H1 (cell line): ENCODE results near the gene OR52E2.

Experiments
- CHD2 ChIP-seq: IDR thresholded peaks from 2 replicates; pipeline ENCODE4 v1.6.1; 2012; ENCODE audit warnings: low read length, improper control_type of control experiment
- HDAC6 ChIP-seq: IDR thresholded peaks from one replicate; pipeline ENCODE4 v1.7.1; 2012; ENCODE audit warnings: low read depth, mild to moderate bottlenecking, inconsistent platforms, low read length, moderate library complexity
- POLR2A ChIP-seq, 2 experiments: IDR thresholded peaks; 1 replicate in 1 of 2; 2 replicates in 1 of 2; pipeline ENCODE4 v1.6.1; 2011; ENCODE audit warnings: low read depth in 2 of 2, low read length in 2 of 2, mild to moderate bottlenecking in 2 of 2; ENCODE audit errors: control extremely low read depth in 1 of 2
- POLR2AphosphoS5 ChIP-seq: IDR thresholded peaks from 2 replicates; pipeline ENCODE4 v1.6.1; 2011; ENCODE audit warnings: low read depth, low read length
- SIN3A ChIP-seq, 2 experiments: IDR thresholded peaks in 1 of 2; conservative IDR thresholded peaks in 1 of 2; 2 replicates each; pipeline ENCODE4 v1.6.1; 2011 to 2012; ENCODE audit warnings: low read length in 2 of 2, improper control_type of control experiment in 1 of 2, low read depth in 1 of 2, mild to moderate bottlenecking in 1 of 2
- SIX5 ChIP-seq: IDR thresholded peaks from 2 replicates; pipeline ENCODE4 v1.6.1; 2011; ENCODE audit warnings: mild to moderate bottlenecking, low read depth, low read length
- YY1 ChIP-seq: IDR thresholded peaks from 2 replicates; pipeline ENCODE4 v1.6.1; 2011; ENCODE audit warnings: low read depth, mild to moderate bottlenecking, low read length
- TF ChIP-seq, protein P1 (sequence below), 3 experiments: IDR thresholded peaks; 1 replicate in 2 of 3; 2 replicates in 1 of 3; pipeline versions ENCODE4 v1.5.1 to v1.6.1; 2011; ENCODE audit warnings: low read length in 3 of 3, mild to moderate bottlenecking in 3 of 3, inconsistent platforms in 2 of 3, low read depth in 1 of 3, moderate library complexity in 1 of 3; ENCODE audit not compliant: insufficient read depth in 1 of 3; ENCODE audit errors: control extremely low read depth in 1 of 3

DNA sequence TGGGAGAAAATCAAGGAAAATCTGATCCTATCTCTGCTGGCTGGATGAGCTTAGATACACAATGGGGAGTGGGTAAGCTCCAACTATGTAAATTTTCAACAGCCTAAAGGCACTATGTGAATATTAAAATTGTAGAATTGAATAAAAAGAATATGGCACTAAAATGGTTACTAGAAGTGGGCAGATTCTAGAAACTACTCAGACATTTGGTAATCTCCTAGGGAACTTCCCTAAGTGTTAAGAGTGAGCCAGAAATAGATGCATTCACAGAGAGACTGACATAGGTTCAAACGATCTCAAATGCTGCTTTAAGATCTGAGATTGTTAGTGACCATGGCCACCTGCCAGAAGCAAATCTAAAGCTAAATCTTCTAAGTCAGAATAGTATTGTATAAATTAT, 5.6 kb upstream of the OR52E2 start:
- TF ChIP-seq HDAC6 (no peak), POLR2AphosphoS5 (no peak), SIX5 (no peak), POLR2A (IDR thresholded peaks at IDR 0.05; ENCODE audit: control extremely low read depth in 1 of 2, low read depth in 2 of 2, low read length in 2 of 2) (no peak), YY1 (no peak), CHD2 (no peak), SIN3A (conservative IDR thresholded peaks at IDR 0.05 in 1 of 2, IDR thresholded peaks at IDR 0.05 in 1 of 2; ENCODE audit: low read depth in 1 of 2, low read length in 2 of 2) (no peak)
- TF ChIP-seq, protein P1, sequence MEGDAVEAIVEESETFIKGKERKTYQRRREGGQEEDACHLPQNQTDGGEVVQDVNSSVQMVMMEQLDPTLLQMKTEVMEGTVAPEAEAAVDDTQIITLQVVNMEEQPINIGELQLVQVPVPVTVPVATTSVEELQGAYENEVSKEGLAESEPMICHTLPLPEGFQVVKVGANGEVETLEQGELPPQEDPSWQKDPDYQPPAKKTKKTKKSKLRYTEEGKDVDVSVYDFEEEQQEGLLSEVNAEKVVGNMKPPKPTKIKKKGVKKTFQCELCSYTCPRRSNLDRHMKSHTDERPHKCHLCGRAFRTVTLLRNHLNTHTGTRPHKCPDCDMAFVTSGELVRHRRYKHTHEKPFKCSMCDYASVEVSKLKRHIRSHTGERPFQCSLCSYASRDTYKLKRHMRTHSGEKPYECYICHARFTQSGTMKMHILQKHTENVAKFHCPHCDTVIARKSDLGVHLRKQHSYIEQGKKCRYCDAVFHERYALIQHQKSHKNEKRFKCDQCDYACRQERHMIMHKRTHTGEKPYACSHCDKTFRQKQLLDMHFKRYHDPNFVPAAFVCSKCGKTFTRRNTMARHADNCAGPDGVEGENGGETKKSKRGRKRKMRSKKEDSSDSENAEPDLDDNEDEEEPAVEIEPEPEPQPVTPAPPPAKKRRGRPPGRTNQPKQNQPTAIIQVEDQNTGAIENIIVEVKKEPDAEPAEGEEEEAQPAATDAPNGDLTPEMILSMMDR (IDR thresholded peaks at IDR 0.05; ENCODE audit: control extremely low read depth in 1 of 3, insufficient read depth in 1 of 3, low read depth in 1 of 3, low read length in 3 of 3), result no peak
